OCI-LY7 (cell line): Measurements from ENCODE around the gene TPTE2. TPM values are rescaled to one million over a fixed set of nuclear protein-coding genes. Genes with fewer than 3 reads are reported as not detected.

ENCODE experiments used
- BruUV-seq: library from RNA; stranded (reverse); fragments of 400-500 nt; replicated peaks from 2 replicates; lab custom pipeline; 2021; lab: Mats Ljungman, UMichigan
- CTCF ChIA-PET: fragments of 300-600 bp; sonication (Branson Sonifier 250); formaldehyde crosslinking; loops from one replicate; lab custom pipeline; 2022; ENCODE audit warnings: antibody characterized with exemption; ENCODE audit not compliant: unreplicated experiment; lab: Charles Lee
- POLR2A ChIA-PET: fragments of 300-600 bp; sonication (Branson Sonifier 250); formaldehyde crosslinking; loops from one replicate; lab custom pipeline; 2022; ENCODE audit warnings: antibody characterized with exemption; lab: Charles Lee
- DNase-seq: peaks from one replicate; pipeline ENCODE4 v3.0.0-alpha.2; 2015; ENCODE audit warnings: low spot score
- H2AFZ ChIP-seq: fragments of 200-600 bp; sonication (generic), shearing (Covaris generic); 2 replicates; pipeline ENCODE4 v1.6.1; 2014; ENCODE audit warnings: mild to moderate bottlenecking, antibody characterized with exemption, low read length, moderate library complexity
- H3K27ac ChIP-seq: fragments of 200-600 bp; sonication (generic); 2 replicates; pipeline ENCODE4 v1.5.1; 2014; ENCODE audit warnings: mixed run types, low read depth, mild to moderate bottlenecking, moderate library complexity, low read length, inconsistent platforms; ENCODE audit not compliant: poor library complexity, severe bottlenecking
- H3K36me3 ChIP-seq: fragments of 200-600 bp; sonication (generic); 2 replicates; pipeline ENCODE4 v1.6.1; 2014; ENCODE audit warnings: mild to moderate bottlenecking, antibody characterized with exemption, low read length, moderate library complexity, mixed read lengths; ENCODE audit not compliant: insufficient read depth
- H3K4me1 ChIP-seq: fragments of 200-600 bp; sonication (generic); 2 replicates; pipeline ENCODE4 v1.5.1; 2014; ENCODE audit warnings: mild to moderate bottlenecking, low read length; ENCODE audit not compliant: insufficient read depth, poor library complexity, severe bottlenecking
- H3K4me2 ChIP-seq: fragments of 200-600 bp; sonication (generic); 2 replicates; pipeline ENCODE4 v1.6.1; 2014; ENCODE audit warnings: mild to moderate bottlenecking, low read length
- H3K4me3 ChIP-seq: fragments of 200-600 bp; sonication (generic); 2 replicates; pipeline ENCODE4 v1.5.1; 2014; ENCODE audit warnings: mild to moderate bottlenecking, low read depth, low read length; ENCODE audit not compliant: poor library complexity, severe bottlenecking
- H3K79me2 ChIP-seq: fragments of 200-600 bp; sonication (generic); 2 replicates; pipeline ENCODE4 v1.6.1; 2016; ENCODE audit warnings: low read depth, mild to moderate bottlenecking, low read length, moderate library complexity, mixed read lengths; ENCODE audit not compliant: insufficient read depth
- H3K9me2 ChIP-seq: fragments of 200-600 bp; sonication (generic); 2 replicates; pipeline ENCODE4 v1.6.1; 2016; ENCODE audit warnings: mild to moderate bottlenecking, low read length, mixed read lengths; ENCODE audit not compliant: insufficient read depth
- H3K9me3 ChIP-seq: fragments of 200-600 bp; sonication (generic); 2 replicates; pipeline ENCODE4 v1.6.1; 2014; ENCODE audit warnings: mild to moderate bottlenecking, mixed run types, low read length, mixed read lengths
- H4K20me1 ChIP-seq: fragments of 200-600 bp; sonication (generic); 2 replicates; pipeline ENCODE4 v1.6.1; 2014; ENCODE audit warnings: mild to moderate bottlenecking, antibody characterized with exemption, low read length, moderate library complexity, mixed read lengths; ENCODE audit not compliant: insufficient read depth
- CTCF ChIP-seq: fragments of 200-600 bp; sonication (generic); conservative IDR thresholded peaks from 2 replicates; pipeline ENCODE4 v1.5.1; 2014; ENCODE audit warnings: mild to moderate bottlenecking, antibody characterized with exemption, low read length, moderate library complexity, mixed read lengths
- EZH2phosphoT487 ChIP-seq: fragments of 200-600 bp; sonication (generic); IDR thresholded peaks from 2 replicates; pipeline ENCODE4 v1.6.1; 2018; ENCODE audit warnings: low read depth, borderline replicate concordance, mild to moderate bottlenecking, mixed run types, antibody characterized with exemption, low read length, moderate library complexity, mixed read lengths
- intact Hi-C: fragments of 100-400 bp; cut with micrococcal nuclease; formaldehyde crosslinking; loops from one replicate; pipeline ENCODE4 v1.10.0; 2022; ENCODE audit not compliant: unreplicated experiment
- total RNA-seq, 2 experiments: library from RNA; depleted of rRNA in 1 of 2; stranded (reverse); fragments of >200 nt in 1 of 2; shearing (Covaris generic) in 1 of 2; gene quantifications; 2 replicates each; pipeline ENCODE4 v1.2.3, GENCODE V29; 2014 to 2022

Gene TPTE2
- total RNA-seq, 2 experiments from 2014 or later, result 0.27 TPM; not detected in 1

- H4K20me1 ChIP-seq, result no peaks in the 10 kb centered on the region
- no peaks in the 10 kb centered on the region for H3K36me3 ChIP-seq
- no peak for DNase-seq
- ChIA-PET POLR2A (no interaction called here), CTCF (no interaction called here)
- H3K27ac ChIP-seq, result no peak overlapping the region
- H3K4me2 ChIP-seq, result peak overlapping the region; percentile 12; the same call in 1 of the 2 replicates
- no TSS peak for BruUV-seq
- no peak overlapping the region for H2AFZ ChIP-seq
- H3K4me1 ChIP-seq, result no peaks in the 10 kb centered on the region
- no peaks in the 10 kb centered on the region for H3K79me2 ChIP-seq
- TF ChIP-seq EZH2phosphoT487 (no peak), CTCF (no peak)
- intact Hi-C loops, result no loop called here
- no peaks in the 10 kb centered on the region for H3K9me2 ChIP-seq
- H3K4me3 ChIP-seq, result no peak overlapping the region
- no peaks in the 10 kb centered on the region for H3K9me3 ChIP-seq
Measured at GRCh38 chr13:19601749-19602725, 40.7 kb upstream of the TPTE2 start.

GRCh38 chr13:19597523-19597922 is 36.2 kb upstream of the TPTE2 start:
- POLR2A ChIA-PET, result no interaction called here
- DNase-seq, result no peak
- no peak for TF ChIP-seq EZH2phosphoT487
- no peak for TF ChIP-seq CTCF
- intact Hi-C loops, result no loop called here
- Histone ChIP-seq H3K4me2 (no peak overlapping the region), H4K20me1 (no peaks in the 10 kb centered on the region), H3K36me3 (no peaks in the 10 kb centered on the region), H3K4me3 (no peak overlapping the region), H3K9me3 (no peaks in the 10 kb centered on the region), H3K9me2 (no peaks in the 10 kb centered on the region), H3K79me2 (no peaks in the 10 kb centered on the region), H3K4me1 (no peaks in the 10 kb centered on the region), H3K27ac (no peak overlapping the region), H2AFZ (no peak overlapping the region)
- no TSS peak for BruUV-seq
- CTCF ChIA-PET, result no interaction called here

- no peaks in the 10 kb centered on the region for H3K4me1 ChIP-seq
- TF ChIP-seq CTCF (no peak), EZH2phosphoT487 (no peak)
- H2AFZ ChIP-seq, result no peak overlapping the region
- H3K27ac ChIP-seq, result no peak overlapping the region
- H4K20me1 ChIP-seq, result no peaks in the 10 kb centered on the region
- no peaks in the 10 kb centered on the region for H3K79me2 ChIP-seq
- intact Hi-C loops, result no loop called here
- no peaks in the 10 kb centered on the region for H3K9me3 ChIP-seq
- POLR2A ChIA-PET, result interaction anchor here (0.6 kb wide), 1 partner anchor 57 kb away, joined by 3 read pairs; no protein-coding TSS in a partner anchor
- H3K9me2 ChIP-seq, result no peaks in the 10 kb centered on the region
- CTCF ChIA-PET, result no interaction called here
- BruUV-seq, result no TSS peak
- DNase-seq, result no peak
- H3K4me2 ChIP-seq, result no peak overlapping the region
- H3K36me3 ChIP-seq, result no peaks in the 10 kb centered on the region
- H3K4me3 ChIP-seq, result no peak overlapping the region
Measured at GRCh38 chr13:19596960-19597361, 35.6 kb upstream of the TPTE2 start.
